Neural progenitor cell (in vitro differentiated cells): ENCODE measurements around the gene ADAMTS18. TPM values are rescaled to one million over a fixed set of nuclear protein-coding genes. Genes with fewer than 3 reads are reported as not detected.
A peak's percentile ranks its signal among the peaks of the same experiment; 100 is the strongest.

Experiments used
- DNase-seq: peaks from one replicate; pipeline ENCODE4 v3.0.0-alpha.2; 2016; ENCODE audit warnings: low spot score
- H2AFZ ChIP-seq: fragments of 200-600 bp; sonication (generic); replicated peaks from 2 replicates; pipeline ENCODE4 v1.6.1; 2016; ENCODE audit warnings: antibody characterized with exemption
- H3F3A ChIP-seq: fragments of 200-600 bp; sonication (generic); 2 replicates; pipeline ENCODE4 v1.6.1; 2016; ENCODE audit warnings: antibody characterized with exemption, low read depth
- H3K27ac ChIP-seq: fragments of 200-600 bp; sonication (generic); 2 replicates; pipeline ENCODE4 v1.5.1; 2016; ENCODE audit warnings: mild to moderate bottlenecking
- H3K27me3 ChIP-seq: fragments of 200-600 bp; sonication (generic); 2 replicates; pipeline ENCODE4 v1.6.1; 2016; ENCODE audit warnings: mild to moderate bottlenecking, moderate library complexity
- H3K36me3 ChIP-seq: fragments of 200-600 bp; sonication (generic); 2 replicates; pipeline ENCODE4 v1.5.1; 2016
- H3K4me1 ChIP-seq: fragments of 200-600 bp; sonication (generic); 2 replicates; pipeline ENCODE4 v1.6.1; 2016; ENCODE audit warnings: mixed run types
- H3K4me2 ChIP-seq: fragments of 200-600 bp; sonication (generic); 2 replicates; pipeline ENCODE4 v1.6.1; 2016
- H3K4me3 ChIP-seq: fragments of 200-600 bp; sonication (generic); 2 replicates; pipeline ENCODE4 v1.5.1; 2016
- H3K79me2 ChIP-seq: fragments of 200-600 bp; sonication (generic); 2 replicates; pipeline ENCODE4 v1.6.1; 2016; ENCODE audit warnings: low read depth
- H3K9ac ChIP-seq: fragments of 200-600 bp; sonication (generic); 2 replicates; pipeline ENCODE4 v1.6.1; 2016
- H3K9me3 ChIP-seq: fragments of 200-600 bp; sonication (generic); 2 replicates; pipeline ENCODE4 v1.5.1; 2016; ENCODE audit warnings: low read depth
- H4K20me1 ChIP-seq: fragments of 200-600 bp; sonication (generic); 2 replicates; pipeline ENCODE4 v1.6.1; 2016; ENCODE audit warnings: low read depth
- H3K27ac Mint-ChIP-seq: 3 replicates; pipeline ENCODE4 v1.8.0; 2021; ENCODE audit warnings: mixed read lengths
- H3K27me3 Mint-ChIP-seq: 2 replicates; pipeline ENCODE4 v1.8.0; 2022; ENCODE audit warnings: low read depth, mild to moderate bottlenecking, inconsistent platforms, moderate library complexity, mixed read lengths; ENCODE audit not compliant: insufficient read depth
- H3K36me3 Mint-ChIP-seq: 3 replicates; pipeline ENCODE4 v1.8.0; 2021; ENCODE audit warnings: mixed read lengths
- H3K4me1 Mint-ChIP-seq: 3 replicates; pipeline ENCODE4 v1.8.0; 2021; ENCODE audit warnings: mixed read lengths
- H3K4me3 Mint-ChIP-seq: 3 replicates; pipeline ENCODE4 v1.8.0; 2021; ENCODE audit warnings: mild to moderate bottlenecking, moderate library complexity, mixed read lengths
- H3K9me3 Mint-ChIP-seq: 3 replicates; pipeline ENCODE4 v1.8.0; 2020; ENCODE audit warnings: mixed read lengths
- EZH2 ChIP-seq: fragments of 200-600 bp; sonication (generic); IDR thresholded peaks from 2 replicates; pipeline ENCODE4 v1.6.1; 2017; ENCODE audit warnings: antibody characterized with exemption, mild to moderate bottlenecking, moderate library complexity
- EZH2phosphoT487 ChIP-seq: fragments of 200-600 bp; sonication (generic); IDR thresholded peaks from 2 replicates; pipeline ENCODE4 v1.6.1; 2017; ENCODE audit warnings: antibody characterized with exemption
- total RNA-seq: library from RNA; depleted of rRNA; stranded (reverse); fragments of >200 nt; gene quantifications from 2 replicates; pipeline ENCODE4 v1.2.3, GENCODE V29; 2015; ENCODE audit warnings: low replicate concordance
- TF ChIP-seq, protein P1 (sequence below): fragments of 200-600 bp; sonication (generic); IDR thresholded peaks from 2 replicates; pipeline ENCODE4 v1.5.1; 2017; ENCODE audit warnings: antibody characterized with exemption, mild to moderate bottlenecking

ADAMTS18 gene
- total RNA-seq, 1 donor from 2014 or later: 1.9 TPM

DNA sequence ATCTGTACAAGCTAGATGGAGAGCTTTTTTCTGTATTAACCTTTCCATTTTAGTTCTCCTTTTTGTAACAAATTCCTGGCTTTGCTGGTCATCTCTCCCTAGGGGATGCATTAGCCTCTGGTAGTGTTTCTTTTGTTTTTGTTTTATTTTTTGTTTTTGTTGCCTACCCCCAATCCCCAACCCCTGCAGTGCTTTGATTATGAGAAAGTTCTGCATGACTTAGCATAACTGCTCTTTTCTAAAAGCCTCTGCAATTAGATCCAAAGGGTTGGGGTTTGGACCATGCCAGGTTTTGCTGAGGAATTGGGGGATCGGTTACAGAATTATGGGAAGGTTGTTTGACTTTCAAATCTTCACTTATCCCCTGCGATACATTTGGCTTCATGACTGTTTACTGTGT lies 98.2 kb downstream of the ADAMTS18 start:
- DNase-seq: peak; percentile 62
- peak; percentile 98 for TF ChIP-seq EZH2phosphoT487
- no peak for TF ChIP-seq EZH2
- H3K4me3 ChIP-seq: peak overlapping the region; percentile 1
- H3K4me2 ChIP-seq: peak overlapping the region; percentile 62
- no peak overlapping the region for H2AFZ ChIP-seq
- no peaks in the 10 kb centered on the region for H4K20me1 ChIP-seq
- peaks cover 5% of the 10 kb centered on the region for H3K36me3 Mint-ChIP-seq
- H3F3A ChIP-seq: peaks cover 26% of the 10 kb centered on the region
- H3K9me3 ChIP-seq: no peaks in the 10 kb centered on the region
- peaks cover 11% of the 10 kb centered on the region for H3K27me3 Mint-ChIP-seq
- no peak overlapping the region for H3K9ac ChIP-seq
- no peaks in the 10 kb centered on the region for H3K36me3 ChIP-seq
- peaks cover 31% of the 10 kb centered on the region for H3K4me1 Mint-ChIP-seq
- no peak overlapping the region for H3K27ac ChIP-seq
- H3K27me3 ChIP-seq: peaks cover 47% of the 10 kb centered on the region
- no peaks in the 10 kb centered on the region for H3K9me3 Mint-ChIP-seq
- H3K4me1 ChIP-seq: peaks cover 23% of the 10 kb centered on the region
- H3K4me3 Mint-ChIP-seq: peak overlapping the region; percentile 34
- peak overlapping the region; percentile 40 for H3K27ac Mint-ChIP-seq
- no peaks in the 10 kb centered on the region for H3K79me2 ChIP-seq

DNA sequence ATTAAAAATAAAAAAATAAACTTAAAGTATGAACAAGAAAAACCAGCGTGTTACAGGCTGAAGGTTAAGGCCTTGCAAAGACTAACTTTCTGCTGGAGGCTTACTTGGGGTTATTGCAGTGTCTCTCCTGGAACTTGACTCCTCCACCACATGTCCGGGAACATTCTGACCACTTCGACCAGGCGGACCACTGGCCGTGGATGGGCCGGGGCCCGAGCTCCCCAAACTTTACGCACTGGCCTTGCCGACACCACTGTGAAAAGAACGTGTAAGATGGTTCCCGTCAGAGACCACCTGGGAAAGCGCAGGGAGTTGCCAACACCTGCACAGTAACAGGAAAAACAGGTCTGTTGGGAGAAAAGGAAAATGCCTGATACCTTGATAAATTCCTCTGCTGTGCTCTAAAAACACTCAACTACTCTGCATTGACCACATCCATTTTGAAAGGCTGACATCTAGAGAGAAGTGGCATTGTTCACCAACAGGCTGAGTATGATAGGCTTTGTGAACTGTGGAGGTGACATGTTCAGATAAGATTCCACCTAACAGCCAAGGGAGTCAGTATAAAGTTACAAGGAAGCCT lies 99.1 kb downstream of the ADAMTS18 start:
- Mint-ChIP-seq H3K27me3 (peaks cover 11% of the 10 kb centered on the region), H3K9me3 (peaks cover 2% of the 10 kb centered on the region), H3K27ac (peak overlapping the region; percentile 92), H3K4me1 (peaks cover 34% of the 10 kb centered on the region), H3K36me3 (peaks cover 2% of the 10 kb centered on the region), H3K4me3 (peak overlapping the region; percentile 52)
- Histone ChIP-seq H3K36me3 (no peaks in the 10 kb centered on the region), H2AFZ (no peak overlapping the region), H3F3A (peaks cover 28% of the 10 kb centered on the region), H4K20me1 (peaks cover 1% of the 10 kb centered on the region), H3K4me3 (no peak overlapping the region), H3K27me3 (peaks cover 54% of the 10 kb centered on the region), H3K9me3 (no peaks in the 10 kb centered on the region), H3K4me2 (peak overlapping the region; percentile 62), H3K4me1 (peaks cover 27% of the 10 kb centered on the region), H3K79me2 (no peaks in the 10 kb centered on the region), H3K9ac (no peak overlapping the region), H3K27ac (no peak overlapping the region)
- DNase-seq: peak; percentile 6
- TF ChIP-seq, protein P1, sequence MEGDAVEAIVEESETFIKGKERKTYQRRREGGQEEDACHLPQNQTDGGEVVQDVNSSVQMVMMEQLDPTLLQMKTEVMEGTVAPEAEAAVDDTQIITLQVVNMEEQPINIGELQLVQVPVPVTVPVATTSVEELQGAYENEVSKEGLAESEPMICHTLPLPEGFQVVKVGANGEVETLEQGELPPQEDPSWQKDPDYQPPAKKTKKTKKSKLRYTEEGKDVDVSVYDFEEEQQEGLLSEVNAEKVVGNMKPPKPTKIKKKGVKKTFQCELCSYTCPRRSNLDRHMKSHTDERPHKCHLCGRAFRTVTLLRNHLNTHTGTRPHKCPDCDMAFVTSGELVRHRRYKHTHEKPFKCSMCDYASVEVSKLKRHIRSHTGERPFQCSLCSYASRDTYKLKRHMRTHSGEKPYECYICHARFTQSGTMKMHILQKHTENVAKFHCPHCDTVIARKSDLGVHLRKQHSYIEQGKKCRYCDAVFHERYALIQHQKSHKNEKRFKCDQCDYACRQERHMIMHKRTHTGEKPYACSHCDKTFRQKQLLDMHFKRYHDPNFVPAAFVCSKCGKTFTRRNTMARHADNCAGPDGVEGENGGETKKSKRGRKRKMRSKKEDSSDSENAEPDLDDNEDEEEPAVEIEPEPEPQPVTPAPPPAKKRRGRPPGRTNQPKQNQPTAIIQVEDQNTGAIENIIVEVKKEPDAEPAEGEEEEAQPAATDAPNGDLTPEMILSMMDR: no peak
- no peak for TF ChIP-seq EZH2
- TF ChIP-seq EZH2phosphoT487: no peak

- no peak for DNase-seq
- no peak overlapping the region for H3K4me2 ChIP-seq
- H3K4me3 ChIP-seq: no peak overlapping the region
- no peak for TF ChIP-seq EZH2
- TF ChIP-seq, protein P1: no peak
- TF ChIP-seq EZH2phosphoT487: no peak
- no peak overlapping the region for H3K27ac ChIP-seq
- H4K20me1 ChIP-seq: peaks cover 6% of the 10 kb centered on the region
- peaks cover 54% of the 10 kb centered on the region for H3K4me1 Mint-ChIP-seq
- H3K79me2 ChIP-seq: no peaks in the 10 kb centered on the region
- H3K36me3 Mint-ChIP-seq: no peaks in the 10 kb centered on the region
- H3K9ac ChIP-seq: no peak overlapping the region
- no peak overlapping the region for H2AFZ ChIP-seq
- H3K9me3 ChIP-seq: no peaks in the 10 kb centered on the region
- H3F3A ChIP-seq: peaks cover 32% of the 10 kb centered on the region
- no peak overlapping the region for H3K4me3 Mint-ChIP-seq
- no peak overlapping the region for H3K27ac Mint-ChIP-seq
- no peaks in the 10 kb centered on the region for H3K36me3 ChIP-seq
- peaks cover 11% of the 10 kb centered on the region for H3K27me3 Mint-ChIP-seq
- peaks cover 35% of the 10 kb centered on the region for H3K4me1 ChIP-seq
- peaks cover 4% of the 10 kb centered on the region for H3K9me3 Mint-ChIP-seq
- H3K27me3 ChIP-seq: peaks cover 58% of the 10 kb centered on the region
Observed at GRCh38 chr16:77332792-77333191, 102.0 kb downstream of the ADAMTS18 start.
